ACC112 (cell line): ENCODE data around the gene DCUN1D2.

ENCODE experiments used
- H2AFZ ChIP-seq: fragments of 200-600 bp; sonication (generic); one replicate; pipeline ENCODE4 v1.6.0; 2017; ENCODE audit warnings: antibody characterized with exemption, low read length; ENCODE audit not compliant: unreplicated experiment
- H3K27ac ChIP-seq: fragments of 200-600 bp; sonication (generic); 2 replicates; pipeline ENCODE4 v1.5.1; 2014; ENCODE audit warnings: low read depth, mild to moderate bottlenecking, antibody characterized with exemption, low read length, moderate library complexity
- H3K27me3 ChIP-seq: fragments of 200-600 bp; sonication (generic); 2 replicates; pipeline ENCODE4 v1.6.1; 2014; ENCODE audit warnings: mild to moderate bottlenecking, antibody characterized with exemption, low read length, moderate library complexity, mixed read lengths; ENCODE audit not compliant: insufficient read depth
- H3K36me3 ChIP-seq: fragments of 200-600 bp; sonication (generic); 2 replicates; pipeline ENCODE4 v1.6.1; 2016; ENCODE audit warnings: mild to moderate bottlenecking, antibody characterized with exemption, low read length, moderate library complexity, mixed read lengths; ENCODE audit not compliant: insufficient read depth
- H3K4me1 ChIP-seq: fragments of 200-600 bp; sonication (generic); one replicate; pipeline ENCODE4 v1.6.1; 2016; ENCODE audit warnings: low read length, mixed read lengths; ENCODE audit not compliant: insufficient read depth, unreplicated experiment, control insufficient read depth
- H3K4me3 ChIP-seq: fragments of 200-600 bp; sonication (generic); 2 replicates; pipeline ENCODE4 v1.5.1; 2014; ENCODE audit warnings: mild to moderate bottlenecking, low read depth, low read length
- H3K79me2 ChIP-seq: fragments of 200-600 bp; sonication (generic); one replicate; pipeline ENCODE4 v1.6.0; 2016; ENCODE audit warnings: low read length; ENCODE audit not compliant: control insufficient read depth, unreplicated experiment, insufficient read depth

DCUN1D2 gene

DNA sequence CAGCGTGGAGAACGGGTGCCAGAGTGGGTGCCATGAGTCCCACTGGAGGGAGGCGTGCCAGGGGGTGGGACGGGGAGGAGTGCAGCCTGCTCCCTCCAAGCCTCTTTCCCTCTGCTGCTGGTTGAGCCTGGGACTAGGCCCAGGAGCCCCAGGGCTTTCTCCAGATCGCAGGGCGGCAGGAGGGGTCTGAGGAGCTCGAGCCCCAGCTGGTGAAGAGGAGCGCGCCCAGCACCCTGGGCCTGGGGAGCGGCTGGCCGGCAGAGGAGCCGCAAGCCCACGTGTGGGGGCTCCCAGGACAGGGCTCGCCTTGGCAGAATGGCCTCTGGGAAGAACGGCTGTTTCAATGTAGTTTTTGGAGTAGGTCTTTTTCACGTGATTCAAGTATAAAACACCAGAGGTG is 12.2 kb upstream of the DCUN1D2 start:
- Histone ChIP-seq H3K27me3 (no peaks in the 10 kb centered on the region), H3K27ac (no peak overlapping the region), H3K79me2 (peaks cover 19% of the 10 kb centered on the region), H3K4me3 (no peak overlapping the region), H3K36me3 (peaks cover 50% of the 10 kb centered on the region), H2AFZ (no peak overlapping the region), H3K4me1 (peaks cover 7% of the 10 kb centered on the region)

- H3K27ac ChIP-seq: no peak overlapping the region
- H3K36me3 ChIP-seq: peaks cover 51% of the 10 kb centered on the region
- peaks cover 7% of the 10 kb centered on the region for H3K4me1 ChIP-seq
- peaks cover 32% of the 10 kb centered on the region for H3K79me2 ChIP-seq
- H2AFZ ChIP-seq: no peak overlapping the region
- H3K4me3 ChIP-seq: no peak overlapping the region
- H3K27me3 ChIP-seq: no peaks in the 10 kb centered on the region
Measured at GRCh38 chr13:113500530-113501265, 10.2 kb upstream of the DCUN1D2 start.

GRCh38 chr13:113499936-113500335 is 9.4 kb upstream of the DCUN1D2 start:
- Histone ChIP-seq H2AFZ (no peak overlapping the region), H3K27me3 (no peaks in the 10 kb centered on the region)

GRCh38 chr13:113498905-113499304 is 8.4 kb upstream of the DCUN1D2 start:
- H3K36me3 ChIP-seq: peaks cover 58% of the 10 kb centered on the region
- H3K27me3 ChIP-seq: no peaks in the 10 kb centered on the region
- no peak overlapping the region for H3K4me3 ChIP-seq
- H2AFZ ChIP-seq: no peak overlapping the region
- H3K79me2 ChIP-seq: peaks cover 48% of the 10 kb centered on the region
- peaks cover 16% of the 10 kb centered on the region for H3K4me1 ChIP-seq
- H3K27ac ChIP-seq: no peak overlapping the region

More at GRCh38 chr13:113499936-113500335, 9.4 kb upstream of the DCUN1D2 start:
- H3K4me3 ChIP-seq: no peak overlapping the region
- H3K27ac ChIP-seq: no peak overlapping the region
- H3K79me2 ChIP-seq: peaks cover 38% of the 10 kb centered on the region
- peaks cover 7% of the 10 kb centered on the region for H3K4me1 ChIP-seq
- peaks cover 55% of the 10 kb centered on the region for H3K36me3 ChIP-seq

DNA sequence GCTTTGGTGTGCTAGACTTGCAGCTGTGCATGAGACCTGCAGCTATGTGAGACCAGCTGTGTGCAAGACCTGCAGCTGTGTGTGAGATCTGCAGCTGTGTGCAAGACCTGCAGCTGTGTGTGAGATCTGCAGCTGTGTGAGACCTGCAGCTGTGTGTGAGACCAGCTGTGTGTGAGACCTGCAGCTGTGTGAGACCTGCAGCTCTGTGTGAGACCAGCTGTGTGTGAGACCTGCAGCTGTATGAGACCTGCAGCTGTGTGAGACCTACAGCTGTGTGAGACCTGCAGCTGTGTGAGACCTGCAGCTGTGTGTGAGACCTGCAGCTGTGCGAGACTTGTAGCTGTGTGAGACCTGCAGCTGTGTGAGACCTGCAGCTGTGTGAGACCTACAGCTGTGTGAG is 6.7 kb upstream of the DCUN1D2 start:
- Histone ChIP-seq H3K79me2 (peaks cover 56% of the 10 kb centered on the region), H3K36me3 (peaks cover 51% of the 10 kb centered on the region), H3K4me1 (peaks cover 30% of the 10 kb centered on the region), H3K27ac (no peak overlapping the region), H3K4me3 (no peak overlapping the region), H2AFZ (no peak overlapping the region), H3K27me3 (no peaks in the 10 kb centered on the region)

GRCh38 chr13:113495494-113496210 is 5.1 kb upstream of the DCUN1D2 start:
- Histone ChIP-seq H2AFZ (no peak overlapping the region), H3K4me1 (peaks cover 32% of the 10 kb centered on the region), H3K27ac (no peak overlapping the region), H3K36me3 (peaks cover 40% of the 10 kb centered on the region), H3K79me2 (peaks cover 69% of the 10 kb centered on the region), H3K4me3 (no peak overlapping the region), H3K27me3 (no peaks in the 10 kb centered on the region)

DNA sequence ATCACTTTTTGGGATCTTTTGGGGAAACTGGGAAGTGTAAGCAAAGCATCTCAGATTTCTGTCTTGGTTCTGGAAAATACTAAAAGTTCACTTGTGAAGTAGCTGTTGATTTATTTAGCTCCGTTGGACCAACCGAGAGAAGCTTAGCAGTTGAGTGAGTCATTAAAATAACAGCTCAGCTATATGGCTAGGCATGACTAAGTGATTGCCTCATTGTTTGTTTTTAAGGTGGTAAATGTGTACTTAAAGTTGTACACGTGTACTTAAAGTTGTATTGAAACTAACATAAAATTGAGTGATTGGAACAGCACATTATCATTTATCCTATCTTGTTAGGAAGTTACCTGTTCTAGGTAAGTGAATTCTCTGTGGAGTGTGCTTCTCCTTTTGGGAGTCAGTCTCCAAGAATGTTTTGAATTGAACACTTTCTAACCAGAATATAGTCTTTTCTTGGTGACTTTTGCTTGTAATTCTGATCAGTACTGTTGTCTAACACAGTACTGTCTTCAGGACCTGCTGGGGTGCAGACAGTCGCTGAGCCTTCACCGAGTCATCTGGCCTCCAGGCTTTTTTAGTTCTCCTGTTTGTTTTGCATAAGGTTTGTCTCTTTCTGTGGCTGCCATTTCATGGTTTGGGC is 2.9 kb upstream of the DCUN1D2 start:
- Histone ChIP-seq H2AFZ (no peak overlapping the region), H3K79me2 (peaks cover 84% of the 10 kb centered on the region), H3K4me1 (peaks cover 33% of the 10 kb centered on the region), H3K4me3 (peak overlapping the region; percentile 89), H3K36me3 (peaks cover 25% of the 10 kb centered on the region), H3K27ac (peak overlapping the region; percentile 80), H3K27me3 (no peaks in the 10 kb centered on the region)

- Histone ChIP-seq H3K79me2 (peaks cover 84% of the 10 kb centered on the region), H3K4me3 (peak overlapping the region; percentile 89), H3K36me3 (peaks cover 19% of the 10 kb centered on the region), H2AFZ (no peak overlapping the region), H3K4me1 (peaks cover 33% of the 10 kb centered on the region), H3K27me3 (no peaks in the 10 kb centered on the region), H3K27ac (peak overlapping the region; percentile 80)
Measured at GRCh38 chr13:113491982-113492381, 1.5 kb upstream of the DCUN1D2 start.

DNA sequence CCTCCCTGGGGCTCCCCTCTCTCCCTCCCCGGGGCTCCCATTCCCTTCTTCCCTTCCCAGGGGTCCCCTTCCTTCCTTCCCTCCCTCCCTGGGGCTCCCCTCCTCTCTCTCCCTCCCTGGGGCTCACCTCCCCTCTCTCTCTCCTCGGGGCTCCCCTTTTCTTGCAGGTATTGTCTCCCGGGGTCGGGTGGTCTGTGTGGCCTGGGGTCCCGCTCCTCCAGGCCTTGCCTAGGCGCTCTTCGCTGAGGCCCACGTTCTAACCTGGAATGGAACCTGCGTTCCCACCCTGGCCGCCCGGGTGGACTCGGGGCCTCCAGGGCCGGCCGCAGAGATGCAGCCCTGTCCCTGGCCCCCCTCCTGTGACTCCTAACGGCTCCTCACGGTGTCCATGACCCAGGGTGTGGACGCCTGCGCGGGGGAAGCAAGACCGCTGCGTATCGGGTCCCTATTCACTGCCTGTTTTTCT is 940 bp upstream of the DCUN1D2 start:
- H2AFZ ChIP-seq: no peak overlapping the region
- peaks cover 15% of the 10 kb centered on the region for H3K36me3 ChIP-seq
- H3K27me3 ChIP-seq: no peaks in the 10 kb centered on the region
- peaks cover 33% of the 10 kb centered on the region for H3K4me1 ChIP-seq
- peaks cover 84% of the 10 kb centered on the region for H3K79me2 ChIP-seq
- peak overlapping the region; percentile 89 for H3K4me3 ChIP-seq
- H3K27ac ChIP-seq: peak overlapping the region; percentile 62

GRCh38 chr13:113489549-113490495 is 689 bp downstream of the DCUN1D2 start:
- Histone ChIP-seq H3K27ac (peak overlapping the region; percentile 3; the same call in 1 of the 2 replicates), H3K27me3 (no peaks in the 10 kb centered on the region), H2AFZ (peak overlapping the region; percentile 78), H3K4me3 (peak overlapping the region; percentile 89), H3K36me3 (0 out of 2 replicates have a peak, but pooled peaks cover 3% of the 10 kb centered on the region), H3K79me2 (peaks cover 83% of the 10 kb centered on the region), H3K4me1 (peaks cover 33% of the 10 kb centered on the region)
